HepG2 (cell line): ENCODE data around the gene DENND5A. TPM values are rescaled to one million over a fixed set of nuclear protein-coding genes. Genes with fewer than 3 reads are reported as not detected.

Experiments used
- ATAC-seq: fragments of 200-7000 bp; cut with Tn5 transposase; 3 replicates; pipeline ENCODE4 v1.9.1; 2020; ENCODE audit warnings: mild to moderate bottlenecking, moderate library complexity
- BruUV-seq: library from RNA; stranded (reverse); fragments of 400-500 nt; replicated peaks from 2 replicates; lab custom pipeline; 2021; lab: Mats Ljungman, UMichigan
- CTCF ChIA-PET: fragments of 300-600 bp; formaldehyde crosslinking; extraction: SDS; loops from one replicate; lab custom pipeline; 2021; ENCODE audit warnings: low total read pairs, inconsistent platforms, low intra/inter-chr PET ratio; lab: Yijun Ruan, JAX
- POLR2A ChIA-PET: fragments of 350-600 bp; sonication (Branson Sonifier 250); formaldehyde crosslinking; loops from one replicate; lab custom pipeline; 2020; ENCODE audit warnings: antibody characterized with exemption, inconsistent platforms; lab: Yijun Ruan, JAX
- DNase-seq: peaks from one replicate; pipeline ENCODE4 v3.0.0-alpha.2; 2015; ENCODE audit warnings: low spot score
- FAIRE-seq: peaks from 3 replicates; lab custom pipeline; 2011; peaks lifted over from hg19 to GRCh38; lab: Jason Lieb, UNC
- H2AFZ ChIP-seq: one replicate; pipeline ENCODE4 v1.6.1; 2011; ENCODE audit warnings: low read length, inconsistent platforms
- H3K27ac ChIP-seq: fragments of 300-600 bp; 3 replicates; pipeline ENCODE4 v1.8.0; 2011; ENCODE audit warnings: mixed run types, mild to moderate bottlenecking, mixed read lengths, low read length, inconsistent platforms; ENCODE audit not compliant: insufficient read depth; ENCODE audit errors: extremely low read length
- H3K27me3 ChIP-seq, 2 experiments: fragments of 200-600 bp in 1 of 2; 2 replicates in 1 of 2; 3 replicates in 1 of 2; pipeline versions ENCODE4 v1.6.0 to v1.8.0; 2011; ENCODE audit warnings: low read length in 2 of 2, mild to moderate bottlenecking in 2 of 2, moderate library complexity in 2 of 2, inconsistent platforms in 1 of 2; ENCODE audit not compliant: insufficient read depth in 2 of 2, control insufficient read depth in 1 of 2
- H3K36me3 ChIP-seq, 2 experiments: fragments of 200-600 bp in 1 of 2; replicated peaks in 1 of 2; 2 replicates in 1 of 2; 3 replicates in 1 of 2; pipeline versions ENCODE4 v1.5.1 to v1.8.0; 2011; ENCODE audit warnings: low read length in 2 of 2, inconsistent platforms in 1 of 2; ENCODE audit not compliant: insufficient read depth in 2 of 2, control insufficient read depth in 1 of 2
- H3K4me1 ChIP-seq: 2 replicates; pipeline ENCODE4 v1.5.1; 2012; ENCODE audit warnings: low read length, inconsistent platforms; ENCODE audit not compliant: insufficient read depth
- H3K4me2 ChIP-seq: 2 replicates; pipeline ENCODE4 v1.6.0; 2011; ENCODE audit warnings: low read depth, low read length, inconsistent platforms
- H3K4me3 ChIP-seq, 3 experiments: fragments of 200-600 bp in 1 of 3; sonication (generic), shearing (Covaris generic) in 1 of 3; replicated peaks in 1 of 3; 2 replicates each; pipeline ENCODE4 v1.5.1; 2011 to 2016; ENCODE audit warnings: low read length in 3 of 3, inconsistent platforms in 2 of 3, low read depth in 2 of 3, mild to moderate bottlenecking in 2 of 3, control low read depth in 1 of 3, mixed read lengths in 1 of 3; ENCODE audit not compliant: insufficient read depth in 1 of 3
- H3K79me2 ChIP-seq: one replicate; pipeline ENCODE4 v1.6.1; 2011; ENCODE audit warnings: low read length, inconsistent platforms; ENCODE audit not compliant: insufficient read depth
- H3K9ac ChIP-seq: 2 replicates; pipeline ENCODE4 v1.6.0; 2011; ENCODE audit warnings: mild to moderate bottlenecking, low read depth, low read length, inconsistent platforms; ENCODE audit not compliant: insufficient read depth
- H3K9me3 ChIP-seq: 2 replicates; pipeline ENCODE4 v1.5.1; 2012; ENCODE audit warnings: mild to moderate bottlenecking, low read length
- H4K20me1 ChIP-seq: 2 replicates; pipeline ENCODE4 v1.6.0; 2011; ENCODE audit warnings: inconsistent platforms, mild to moderate bottlenecking, low read length, moderate library complexity; ENCODE audit not compliant: insufficient read depth
- HNRNPL ChIP-seq: fragments of 200-400 bp; formaldehyde crosslinking; IDR thresholded peaks from 2 replicates; pipeline ENCODE4 v1.6.1; 2017; ENCODE audit warnings: mild to moderate bottlenecking, low read depth, low read length
- HOXA5 ChIP-seq: sonication (generic); formaldehyde crosslinking; IDR thresholded peaks from 2 replicates; pipeline ENCODE4 v1.4.0; 2020; ENCODE audit warnings: missing genetic modification reagents
- KMT2B ChIP-seq: IDR thresholded peaks from 2 replicates; pipeline ENCODE4 v1.6.1; 2016; ENCODE audit warnings: missing genetic modification reagents, missing compliant biosample characterization
- MLLT10 ChIP-seq: sonication (generic); formaldehyde crosslinking; IDR thresholded peaks from 2 replicates; pipeline ENCODE4 v1.4.0; 2020; ENCODE audit warnings: missing genetic modification reagents
- ZNF577 ChIP-seq: sonication (generic); formaldehyde crosslinking; IDR thresholded peaks from 2 replicates; pipeline ENCODE4 v1.4.0; 2020; ENCODE audit warnings: mild to moderate bottlenecking, low read depth, missing genetic modification reagents, borderline replicate concordance
- WGBS: methylation state at CpG from one replicate; pipeline ENCODE4 v1.1.6; 2017; ENCODE audit warnings: low lambda C conversion rate; 5-methylcytosine and 5-hydroxymethylcytosine counted together
- in situ Hi-C: cut with HindIII; loops from 2 replicates; pipeline ENCODE4 v1.10.0; 2017; ENCODE audit warnings: low pct_unique_long_range_greater_than_20kb; ENCODE audit not compliant: extremely low pct_ligation_motif_present
- intact Hi-C: fragments of 100-400 bp; cut with micrococcal nuclease; formaldehyde crosslinking; loops from one replicate; pipeline ENCODE4 v1.10.0; 2022; ENCODE audit not compliant: unreplicated experiment
- polyA plus RNA-seq, 8 experiments: library from polyadenylated mRNA; depleted of rRNA in 3 of 8; stranded (reverse) in 7 of 8; unstranded in 1 of 8; fragments of >200 nt; fragmentation: Illumina TruSeq in 4 of 8; extraction: Trizol in 4 of 8; gene quantifications; 2 replicates each; pipeline versions ENCODE4 v1.2.1 to v1.2.3, GENCODE V29; 2011 to 2016; ENCODE audit warnings: low read depth in 4 of 8, missing spikeins in 1 of 8, mixed read lengths in 1 of 8; ENCODE audit not compliant: insufficient read depth in 1 of 8
- total RNA-seq, 5 experiments: library from RNA; depleted of rRNA; stranded (reverse); fragments of >200 nt; fragmentation: Illumina TruSeq; extraction: Trizol; gene quantifications; 2 replicates each; pipeline ENCODE4 v1.2.3, GENCODE V29; 2016; ENCODE audit warnings: low read depth in 1 of 5
- TF ChIP-seq, protein P1 (sequence below): sonication (generic); formaldehyde crosslinking; IDR thresholded peaks from 2 replicates; pipeline ENCODE4 v1.8.1; 2022; ENCODE audit warnings: mild to moderate bottlenecking, missing genetic modification reagents
- TF ChIP-seq, protein P2 (sequence below): sonication (generic); formaldehyde crosslinking; IDR thresholded peaks from 2 replicates; pipeline ENCODE4 v1.8.1; 2023; ENCODE audit warnings: mild to moderate bottlenecking, missing genetic modification reagents
- TF ChIP-seq, protein P3 (sequence below): sonication (generic); formaldehyde crosslinking; IDR thresholded peaks from 2 replicates; pipeline ENCODE4 v1.8.0; 2022; ENCODE audit warnings: missing genetic modification reagents, mild to moderate bottlenecking, moderate library complexity, borderline replicate concordance

DENND5A gene
- total and polyA plus RNA-seq, 2 of the 13 experiments (the other 11 are each of a cell fraction or from before 2014, with no cell fraction given), result 63.3 to 145 TPM

DNA sequence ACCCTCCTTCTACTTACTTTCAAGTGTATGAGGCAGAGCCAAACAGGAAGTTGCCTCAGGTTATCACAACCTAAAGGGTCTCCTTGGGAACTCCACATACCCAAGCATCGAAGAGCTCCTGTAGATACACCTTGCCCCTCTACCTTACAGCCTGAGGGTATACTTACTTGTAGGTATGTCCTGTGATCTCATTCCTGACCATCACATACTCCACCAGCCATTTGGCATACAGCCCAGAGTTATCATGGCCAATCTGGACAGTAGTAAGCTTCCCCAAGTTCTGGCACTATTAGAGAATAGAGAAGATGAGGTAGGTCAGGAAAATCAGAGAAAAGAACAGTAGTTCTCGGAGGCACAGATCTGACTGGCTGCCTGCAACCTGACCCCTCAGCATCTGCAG is 120.3 kb downstream of the DENND5A start:
- Histone ChIP-seq H3K9me3 (no peaks in the 10 kb centered on the region), H3K4me3 (no peak overlapping the region), H3K4me2 (no peak overlapping the region), H3K4me1 (peaks cover 3% of the 10 kb centered on the region; the same call in 1 of the 2 replicates), H3K27ac (no peak overlapping the region), H3K36me3 (peaks cover 50 to 95% of the 10 kb centered on the region in 2 experiments), H3K9ac (no peak overlapping the region), H3K27me3 (no peaks in the 10 kb centered on the region), H3K79me2 (no peaks in the 10 kb centered on the region), H4K20me1 (no peaks in the 10 kb centered on the region), H2AFZ (no peak overlapping the region)
- no peak for ATAC-seq
- DNase-seq, result no peak
- FAIRE-seq, result no peak
- intact Hi-C loops, result no loop called here
- no peak for TF ChIP-seq HOXA5 (CRISPR knock-in tag)
- TF ChIP-seq, protein P1, sequence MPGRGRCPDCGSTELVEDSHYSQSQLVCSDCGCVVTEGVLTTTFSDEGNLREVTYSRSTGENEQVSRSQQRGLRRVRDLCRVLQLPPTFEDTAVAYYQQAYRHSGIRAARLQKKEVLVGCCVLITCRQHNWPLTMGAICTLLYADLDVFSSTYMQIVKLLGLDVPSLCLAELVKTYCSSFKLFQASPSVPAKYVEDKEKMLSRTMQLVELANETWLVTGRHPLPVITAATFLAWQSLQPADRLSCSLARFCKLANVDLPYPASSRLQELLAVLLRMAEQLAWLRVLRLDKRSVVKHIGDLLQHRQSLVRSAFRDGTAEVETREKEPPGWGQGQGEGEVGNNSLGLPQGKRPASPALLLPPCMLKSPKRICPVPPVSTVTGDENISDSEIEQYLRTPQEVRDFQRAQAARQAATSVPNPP (CRISPR knock-in tag), result no peak
- no TSS peak for BruUV-seq
- ChIA-PET CTCF (no interaction called here), POLR2A (no interaction called here)
- 93% methylated on average over 2 of the region's 2 CpGs for WGBS
- in situ Hi-C loops, result no loop called here

DNA sequence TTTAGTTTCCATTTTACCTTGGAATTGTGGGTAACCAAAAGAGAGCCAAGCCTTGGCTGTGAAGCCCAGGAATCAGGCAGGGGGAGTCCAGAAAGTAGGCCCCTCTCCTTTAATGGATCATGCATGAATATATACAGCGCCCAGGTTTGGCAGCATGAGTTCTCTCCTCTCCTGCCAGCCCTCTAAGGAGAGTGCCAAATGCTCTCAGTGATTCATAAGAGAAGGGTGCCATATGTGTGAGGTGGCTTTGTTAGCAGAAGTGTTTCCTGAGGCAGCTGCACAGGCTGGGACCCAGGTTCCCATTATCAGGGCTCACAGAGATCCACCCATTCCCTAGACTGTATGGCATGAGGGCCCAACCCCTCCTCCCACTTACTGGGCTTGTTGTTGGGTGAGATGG is 121.4 kb downstream of the DENND5A start:
- in situ Hi-C loops, result no loop called here
- Histone ChIP-seq H3K27me3 (no peaks in the 10 kb centered on the region), H3K9me3 (no peaks in the 10 kb centered on the region), H3K79me2 (no peaks in the 10 kb centered on the region)
- intact Hi-C loops, result no loop called here
- CTCF ChIA-PET, result no interaction called here
- no peak for ATAC-seq
- no peak for FAIRE-seq
- no peak for TF ChIP-seq ZNF577 (CRISPR knock-in tag)
- no peak for TF ChIP-seq MLLT10
- TF ChIP-seq, protein P2, sequence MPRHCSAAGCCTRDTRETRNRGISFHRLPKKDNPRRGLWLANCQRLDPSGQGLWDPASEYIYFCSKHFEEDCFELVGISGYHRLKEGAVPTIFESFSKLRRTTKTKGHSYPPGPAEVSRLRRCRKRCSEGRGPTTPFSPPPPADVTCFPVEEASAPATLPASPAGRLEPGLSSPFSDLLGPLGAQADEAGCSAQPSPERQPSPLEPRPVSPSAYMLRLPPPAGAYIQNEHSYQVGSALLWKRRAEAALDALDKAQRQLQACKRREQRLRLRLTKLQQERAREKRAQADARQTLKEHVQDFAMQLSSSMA (CRISPR knock-in tag), result no peak
- TF ChIP-seq KMT2B (CRISPR knock-in tag), result no peak
- no peak for TF ChIP-seq HNRNPL
- TF ChIP-seq, protein P3, sequence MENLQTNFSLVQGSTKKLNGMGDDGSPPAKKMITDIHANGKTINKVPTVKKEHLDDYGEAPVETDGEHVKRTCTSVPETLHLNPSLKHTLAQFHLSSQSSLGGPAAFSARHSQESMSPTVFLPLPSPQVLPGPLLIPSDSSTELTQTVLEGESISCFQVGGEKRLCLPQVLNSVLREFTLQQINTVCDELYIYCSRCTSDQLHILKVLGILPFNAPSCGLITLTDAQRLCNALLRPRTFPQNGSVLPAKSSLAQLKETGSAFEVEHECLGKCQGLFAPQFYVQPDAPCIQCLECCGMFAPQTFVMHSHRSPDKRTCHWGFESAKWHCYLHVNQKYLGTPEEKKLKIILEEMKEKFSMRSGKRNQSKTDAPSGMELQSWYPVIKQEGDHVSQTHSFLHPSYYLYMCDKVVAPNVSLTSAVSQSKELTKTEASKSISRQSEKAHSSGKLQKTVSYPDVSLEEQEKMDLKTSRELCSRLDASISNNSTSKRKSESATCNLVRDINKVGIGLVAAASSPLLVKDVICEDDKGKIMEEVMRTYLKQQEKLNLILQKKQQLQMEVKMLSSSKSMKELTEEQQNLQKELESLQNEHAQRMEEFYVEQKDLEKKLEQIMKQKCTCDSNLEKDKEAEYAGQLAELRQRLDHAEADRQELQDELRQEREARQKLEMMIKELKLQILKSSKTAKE (CRISPR knock-in tag), result no peak
- TF ChIP-seq, all 625 proteins: peak for 0
- peaks cover 10% of the 10 kb centered on the region; the same call in 1 of the 2 replicates for H3K4me1 ChIP-seq
- POLR2A ChIA-PET, result no interaction called here
- H3K27ac ChIP-seq, result no peak overlapping the region
- H4K20me1 ChIP-seq, result no peaks in the 10 kb centered on the region
- H3K4me3 ChIP-seq, result no peak overlapping the region
- no peak for DNase-seq
- H3K4me2 ChIP-seq, result no peak overlapping the region
- 88% methylated on average over 1 of the region's 1 CpG for WGBS
- no peak overlapping the region for H3K9ac ChIP-seq
- peaks cover 45 to 91% of the 10 kb centered on the region in 2 experiments for H3K36me3 ChIP-seq
- H2AFZ ChIP-seq, result no peak overlapping the region
- BruUV-seq, result no TSS peak
